Glutamatergic neuron (in vitro differentiated cells): ENCODE measurements around the gene RAB6B. TPM values are rescaled to one million over a fixed set of nuclear protein-coding genes. Genes with fewer than 3 reads are reported as not detected.
"Not testable (repeated sequence)": the region's sequence is repeated elsewhere in the genome, so short reads cannot be mapped to it uniquely, and the experiment has no call there.

Experiments used
- DNase-seq: peaks from one replicate; pipeline ENCODE4 v3.0.0; 2022
- H3K27ac Mint-ChIP-seq: one replicate; pipeline ENCODE4 v1.8.0; 2020; ENCODE audit warnings: mild to moderate bottlenecking, mixed read lengths, inconsistent platforms; ENCODE audit not compliant: unreplicated experiment
- H3K27me3 Mint-ChIP-seq: one replicate; pipeline ENCODE4 v1.8.0; 2020; ENCODE audit warnings: mild to moderate bottlenecking, moderate library complexity, mixed read lengths, inconsistent platforms; ENCODE audit not compliant: unreplicated experiment
- H3K36me3 Mint-ChIP-seq: one replicate; pipeline ENCODE4 v1.8.0; 2020; ENCODE audit warnings: mild to moderate bottlenecking, mixed read lengths, inconsistent platforms; ENCODE audit not compliant: unreplicated experiment
- H3K4me1 Mint-ChIP-seq: one replicate; pipeline ENCODE4 v1.8.0; 2020; ENCODE audit warnings: mild to moderate bottlenecking, low read depth, mixed read lengths, inconsistent platforms; ENCODE audit not compliant: unreplicated experiment
- H3K4me3 Mint-ChIP-seq: one replicate; pipeline ENCODE4 v1.8.0; 2020; ENCODE audit warnings: mild to moderate bottlenecking, mixed read lengths, inconsistent platforms; ENCODE audit not compliant: unreplicated experiment
- H3K9me3 Mint-ChIP-seq: one replicate; pipeline ENCODE4 v1.8.0; 2020; ENCODE audit warnings: mild to moderate bottlenecking, moderate library complexity, mixed read lengths, inconsistent platforms; ENCODE audit not compliant: unreplicated experiment
- total RNA-seq: library from RNA; stranded (reverse); fragmentation: NEBNext Ultra II Directional; extraction: Animal tissue kit (Norgen Biotek cat#: 25700); gene quantifications from one replicate; pipeline ENCODE4 v1.2.1, GENCODE V29; 2021; ENCODE audit not compliant: unreplicated experiment
- TF ChIP-seq, protein P1 (sequence below): fragments of 200-600 bp; sonication (generic); IDR thresholded peaks from one replicate; pipeline ENCODE4 v1.5.0; 2021; ENCODE audit not compliant: partially characterized antibody, unreplicated experiment

The RAB6B gene
- total RNA-seq, 1 donor from 2014 or later, result 222 TPM

GRCh38 chr3:133792171-133792763, 103.4 kb downstream of the RAB6B start:
- Mint-ChIP-seq H3K36me3 (peaks cover 5% of the 10 kb centered on the region), H3K4me1 (no peaks in the 10 kb centered on the region), H3K4me3 (no peak overlapping the region), H3K27me3 (no peaks in the 10 kb centered on the region), H3K27ac (no peak overlapping the region), H3K9me3 (peaks cover 3% of the 10 kb centered on the region)
- no peak for DNase-seq
- TF ChIP-seq, protein P1, sequence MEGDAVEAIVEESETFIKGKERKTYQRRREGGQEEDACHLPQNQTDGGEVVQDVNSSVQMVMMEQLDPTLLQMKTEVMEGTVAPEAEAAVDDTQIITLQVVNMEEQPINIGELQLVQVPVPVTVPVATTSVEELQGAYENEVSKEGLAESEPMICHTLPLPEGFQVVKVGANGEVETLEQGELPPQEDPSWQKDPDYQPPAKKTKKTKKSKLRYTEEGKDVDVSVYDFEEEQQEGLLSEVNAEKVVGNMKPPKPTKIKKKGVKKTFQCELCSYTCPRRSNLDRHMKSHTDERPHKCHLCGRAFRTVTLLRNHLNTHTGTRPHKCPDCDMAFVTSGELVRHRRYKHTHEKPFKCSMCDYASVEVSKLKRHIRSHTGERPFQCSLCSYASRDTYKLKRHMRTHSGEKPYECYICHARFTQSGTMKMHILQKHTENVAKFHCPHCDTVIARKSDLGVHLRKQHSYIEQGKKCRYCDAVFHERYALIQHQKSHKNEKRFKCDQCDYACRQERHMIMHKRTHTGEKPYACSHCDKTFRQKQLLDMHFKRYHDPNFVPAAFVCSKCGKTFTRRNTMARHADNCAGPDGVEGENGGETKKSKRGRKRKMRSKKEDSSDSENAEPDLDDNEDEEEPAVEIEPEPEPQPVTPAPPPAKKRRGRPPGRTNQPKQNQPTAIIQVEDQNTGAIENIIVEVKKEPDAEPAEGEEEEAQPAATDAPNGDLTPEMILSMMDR, result no peak

DNA sequence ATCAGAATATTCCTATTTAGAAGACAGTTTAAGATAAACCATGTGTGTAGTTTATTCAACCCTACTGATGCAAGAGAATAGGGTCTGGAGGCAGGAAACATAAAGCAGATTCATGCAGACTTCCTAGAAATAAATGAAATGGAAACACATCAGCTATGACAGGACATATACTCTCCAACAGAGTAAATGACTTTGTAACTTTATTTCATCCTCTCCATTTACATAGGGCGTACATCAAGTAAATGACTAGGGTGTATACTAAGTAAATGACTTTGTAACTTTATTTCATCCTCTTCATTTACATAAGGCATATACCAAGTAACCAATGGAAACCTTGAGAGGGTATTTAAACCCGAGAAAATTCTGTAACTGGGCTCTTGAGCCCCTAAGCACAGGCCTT, 107.7 kb downstream of the RAB6B start:
- TF ChIP-seq, protein P1, result no peak
- Mint-ChIP-seq H3K36me3 (peaks cover 9% of the 10 kb centered on the region), H3K4me1 (no peaks in the 10 kb centered on the region), H3K4me3 (no peak overlapping the region), H3K9me3 (peaks cover 6% of the 10 kb centered on the region), H3K27me3 (no peaks in the 10 kb centered on the region), H3K27ac (no peak overlapping the region)
- no peak for DNase-seq

GRCh38 chr3:133783762-133784161, 111.9 kb downstream of the RAB6B start:
- DNase-seq, result no peak
- Mint-ChIP-seq H3K27me3 (no peaks in the 10 kb centered on the region), H3K27ac (no peak overlapping the region), H3K36me3 (peaks cover 4% of the 10 kb centered on the region), H3K4me1 (no peaks in the 10 kb centered on the region), H3K9me3 (peaks cover 4% of the 10 kb centered on the region), H3K4me3 (no peak overlapping the region)
- TF ChIP-seq, protein P1, result no peak

GRCh38 chr3:133782454-133782853, 113.2 kb downstream of the RAB6B start:
- H3K4me1 Mint-ChIP-seq, result no peaks in the 10 kb centered on the region
- H3K9me3 Mint-ChIP-seq, result peaks cover 4% of the 10 kb centered on the region
- no peaks in the 10 kb centered on the region for H3K27me3 Mint-ChIP-seq
- peaks cover 4% of the 10 kb centered on the region for H3K36me3 Mint-ChIP-seq
- H3K27ac Mint-ChIP-seq, result no peak overlapping the region
- TF ChIP-seq, protein P1, result no peak
- no peak for DNase-seq
- H3K4me3 Mint-ChIP-seq, result no peak overlapping the region

GRCh38 chr3:133781570-133781969, 114.1 kb downstream of the RAB6B start:
- TF ChIP-seq, protein P1, result no peak
- H3K4me1 Mint-ChIP-seq, result no peaks in the 10 kb centered on the region
- H3K36me3 Mint-ChIP-seq, result peaks cover 4% of the 10 kb centered on the region
- H3K27ac Mint-ChIP-seq, result no peak overlapping the region
- no peaks in the 10 kb centered on the region for H3K27me3 Mint-ChIP-seq
- DNase-seq, result no peak
- H3K9me3 Mint-ChIP-seq, result peaks cover 4% of the 10 kb centered on the region
- H3K4me3 Mint-ChIP-seq, result no peak overlapping the region

GRCh38 chr3:133780756-133781155, 114.9 kb downstream of the RAB6B start:
- H3K27me3 Mint-ChIP-seq, H3K36me3 Mint-ChIP-seq: not testable (repeated sequence)

More at GRCh38 chr3:133780756-133781155, 114.9 kb downstream of the RAB6B start:
- not testable (repeated sequence) for H3K4me3 Mint-ChIP-seq, H3K4me1 Mint-ChIP-seq, H3K27ac Mint-ChIP-seq, DNase-seq, H3K9me3 Mint-ChIP-seq
